ENCODE data around the gene EMP3.
"Not testable (repeated sequence)": the region's sequence is repeated elsewhere in the genome, so short reads cannot be mapped to it uniquely, and the experiment has no call there.

The EMP3 gene

DNA sequence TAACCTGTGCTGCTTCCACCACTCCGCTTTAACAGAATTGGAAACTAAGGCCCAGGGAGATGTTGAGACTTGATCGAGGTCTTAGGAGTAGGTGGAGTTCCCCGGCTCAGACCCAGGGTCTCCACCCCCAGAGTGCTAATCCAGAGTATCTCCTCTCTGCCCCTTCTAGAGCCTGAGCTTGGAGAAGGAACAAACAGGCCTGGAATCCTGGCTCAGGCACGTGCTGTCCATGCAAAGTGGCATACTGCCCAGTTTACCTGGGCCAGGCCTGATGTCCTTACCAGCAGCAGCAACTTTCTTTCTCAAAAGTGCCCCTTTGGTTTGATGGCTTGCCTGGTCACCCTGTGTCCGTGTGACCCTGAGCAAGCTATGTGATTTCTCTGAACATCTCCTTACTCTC, 42.5 kb downstream of the EMP3 start:
- FAIRE-seq = no peak
- TF ChIP-seq PAX5 (IDR thresholded peaks at IDR 0.05; ENCODE audit: insufficient read depth, low read length, severe bottlenecking) = no peak
- TF ChIP-seq POLR2AphosphoS5 (IDR thresholded peaks at IDR 0.05; ENCODE audit: low read depth, low read length) = no peak
- TF ChIP-seq POU2F2 (IDR thresholded peaks at IDR 0.05; ENCODE audit: low read depth, low read length) = no peak
- no peak for TF ChIP-seq SPI1 (IDR thresholded peaks at IDR 0.05; ENCODE audit: low read depth, low read length)
- no peak for TF ChIP-seq POLR2A (IDR thresholded peaks at IDR 0.05; ENCODE audit: low read depth, low read length)
- no peak for TF ChIP-seq TAF1 (IDR thresholded peaks at IDR 0.05; ENCODE audit: low read depth, low read length)
- no peak for DNase-seq (ENCODE audit: insufficient read length, low spot score)

DNA sequence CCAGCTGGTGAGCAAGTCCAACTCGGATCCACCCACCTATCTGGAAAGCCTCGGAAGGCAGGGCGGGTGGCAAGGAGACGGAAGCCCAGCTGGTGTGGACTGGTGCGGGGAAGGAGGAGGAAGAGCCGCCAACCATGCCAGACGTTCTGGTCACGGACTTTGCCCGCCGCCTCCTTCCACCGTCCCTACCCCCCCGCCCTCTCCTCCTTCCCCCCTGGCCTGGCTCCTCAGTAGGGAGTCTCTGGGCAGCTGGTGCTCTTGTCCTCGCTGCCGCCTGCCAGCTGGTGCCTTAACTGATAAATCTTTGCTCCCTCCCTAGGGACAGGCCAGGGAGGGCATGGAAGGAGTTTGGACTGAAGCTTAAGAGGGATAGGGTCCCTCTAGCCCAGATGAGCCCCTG, 43.6 kb downstream of the EMP3 start:
- DNase-seq (ENCODE audit: insufficient read length, low spot score) = no peak
- FAIRE-seq = no peak
- TF ChIP-seq POLR2AphosphoS5 (IDR thresholded peaks at IDR 0.05; ENCODE audit: low read depth, low read length) (no peak), POLR2A (IDR thresholded peaks at IDR 0.05; ENCODE audit: low read depth, low read length) (no peak), POU2F2 (IDR thresholded peaks at IDR 0.05; ENCODE audit: low read depth, low read length) (no peak)

DNA sequence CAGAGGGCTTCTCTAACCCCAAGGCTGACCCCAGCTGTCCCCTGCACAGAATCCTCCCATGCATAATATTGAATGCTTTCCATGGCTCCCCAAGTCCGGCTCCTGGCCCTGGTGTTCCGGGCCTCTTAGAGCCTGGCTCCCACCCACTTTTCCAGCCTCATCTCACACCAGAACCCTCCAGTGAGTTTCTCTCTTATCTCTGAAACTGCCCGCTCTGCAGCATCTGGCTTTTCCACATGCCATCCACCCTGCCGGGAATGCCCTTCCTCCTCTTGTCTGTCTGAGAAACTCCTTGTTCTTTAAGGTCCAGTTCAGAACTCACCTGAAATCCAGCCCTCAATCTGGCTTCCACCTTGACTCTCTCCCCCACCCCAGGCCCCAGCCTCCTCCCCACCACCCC, 45.6 kb downstream of the EMP3 start:
- DNase-seq (ENCODE audit: insufficient read length, low spot score) (no peak), FAIRE-seq (no peak)
- no peak for TF ChIP-seq PAX5 (IDR thresholded peaks at IDR 0.05; ENCODE audit: insufficient read depth, low read length, severe bottlenecking)
- TF ChIP-seq POLR2AphosphoS5 (IDR thresholded peaks at IDR 0.05; ENCODE audit: low read depth, low read length) = no peak
- no peak for TF ChIP-seq TAF1 (IDR thresholded peaks at IDR 0.05; ENCODE audit: low read depth, low read length)
- no peak for TF ChIP-seq POU2F2 (IDR thresholded peaks at IDR 0.05; ENCODE audit: low read depth, low read length)
- no peak for TF ChIP-seq POLR2A (IDR thresholded peaks at IDR 0.05; ENCODE audit: low read depth, low read length)
- TF ChIP-seq SPI1 (IDR thresholded peaks at IDR 0.05; ENCODE audit: low read depth, low read length) = no peak

DNA sequence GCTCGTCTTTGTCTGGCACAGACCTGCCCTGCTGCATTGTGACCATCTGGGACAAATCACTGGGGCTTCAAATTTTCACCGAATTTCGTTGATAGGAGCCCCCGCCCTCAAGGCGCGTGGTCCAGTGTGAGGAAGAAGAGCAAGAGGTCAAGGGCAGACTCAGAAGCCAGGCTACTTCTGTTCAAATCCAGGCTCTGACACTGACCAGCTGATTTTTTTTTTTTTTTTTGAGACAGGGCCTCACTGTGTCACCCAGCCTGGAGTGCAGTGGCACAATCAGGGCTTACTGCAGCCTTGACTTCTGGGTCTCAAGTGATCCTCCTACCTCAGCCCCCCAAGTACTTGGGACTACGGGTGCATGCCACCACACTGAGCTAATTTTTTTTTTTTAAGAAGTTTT, 46.0 kb downstream of the EMP3 start:
- FAIRE-seq (no peak), DNase-seq (ENCODE audit: insufficient read length, low spot score) (no peak)
- TF ChIP-seq SPI1 (IDR thresholded peaks at IDR 0.05; ENCODE audit: low read depth, low read length) (no peak), POU2F2 (IDR thresholded peaks at IDR 0.05; ENCODE audit: low read depth, low read length) (no peak), POLR2A (IDR thresholded peaks at IDR 0.05; ENCODE audit: low read depth, low read length) (no peak), TAF1 (IDR thresholded peaks at IDR 0.05; ENCODE audit: low read depth, low read length) (no peak), POLR2AphosphoS5 (IDR thresholded peaks at IDR 0.05; ENCODE audit: low read depth, low read length) (no peak), PAX5 (IDR thresholded peaks at IDR 0.05; ENCODE audit: insufficient read depth, low read length, severe bottlenecking) (no peak)

DNA sequence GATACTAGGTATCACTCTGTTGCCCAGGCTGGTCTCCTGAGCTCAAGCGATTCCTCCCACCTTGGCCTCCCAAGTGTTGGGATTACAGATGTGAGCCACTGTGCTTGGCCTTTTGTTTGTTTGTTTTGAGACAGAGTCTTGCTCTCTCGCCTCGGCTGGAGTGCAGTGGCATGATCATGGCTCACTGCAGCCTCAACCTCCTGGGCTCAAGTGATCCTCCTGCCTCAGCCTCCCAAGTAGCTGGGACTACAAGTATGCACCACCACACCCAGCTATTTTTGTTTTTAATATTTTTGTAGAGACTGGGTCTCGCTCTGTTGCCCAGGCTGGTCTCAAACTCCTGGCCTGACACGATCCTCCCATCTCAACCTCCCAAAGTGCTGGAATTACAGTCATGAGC, 46.4 kb downstream of the EMP3 start:
- not testable (repeated sequence) for DNase-seq (ENCODE audit: insufficient read length, low spot score); FAIRE-seq

DNA sequence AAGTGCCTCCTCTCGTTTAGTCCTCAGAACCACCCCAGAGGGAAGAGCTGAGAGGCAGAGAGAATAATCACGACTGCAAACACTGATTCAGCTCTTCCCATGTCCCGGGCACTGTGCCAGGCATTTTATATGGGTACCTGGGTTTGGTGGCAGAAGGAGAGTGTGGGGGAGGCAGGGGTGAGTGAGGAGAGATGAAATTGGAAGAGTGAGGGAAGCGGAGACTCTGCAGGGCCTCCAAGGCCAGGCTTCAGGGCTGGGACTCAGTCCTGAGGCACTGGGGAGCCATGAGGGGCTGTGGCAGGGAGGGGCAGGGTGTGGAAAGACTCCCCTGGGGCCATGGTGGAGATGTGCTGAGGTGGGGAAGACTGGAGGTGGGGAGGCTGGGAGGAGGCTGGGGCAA, 47.6 kb downstream of the EMP3 start:
- FAIRE-seq (no peak), DNase-seq (ENCODE audit: insufficient read length, low spot score) (no peak)
- TF ChIP-seq PAX5 (IDR thresholded peaks at IDR 0.05; ENCODE audit: insufficient read depth, low read length, severe bottlenecking) = no peak
- no peak for TF ChIP-seq POLR2A (IDR thresholded peaks at IDR 0.05; ENCODE audit: low read depth, low read length)
- TF ChIP-seq TAF1 (IDR thresholded peaks at IDR 0.05; ENCODE audit: low read depth, low read length) = no peak
- TF ChIP-seq POU2F2 (IDR thresholded peaks at IDR 0.05; ENCODE audit: low read depth, low read length) = no peak
- no peak for TF ChIP-seq POLR2AphosphoS5 (IDR thresholded peaks at IDR 0.05; ENCODE audit: low read depth, low read length)
- no peak for TF ChIP-seq SPI1 (IDR thresholded peaks at IDR 0.05; ENCODE audit: low read depth, low read length)

DNA sequence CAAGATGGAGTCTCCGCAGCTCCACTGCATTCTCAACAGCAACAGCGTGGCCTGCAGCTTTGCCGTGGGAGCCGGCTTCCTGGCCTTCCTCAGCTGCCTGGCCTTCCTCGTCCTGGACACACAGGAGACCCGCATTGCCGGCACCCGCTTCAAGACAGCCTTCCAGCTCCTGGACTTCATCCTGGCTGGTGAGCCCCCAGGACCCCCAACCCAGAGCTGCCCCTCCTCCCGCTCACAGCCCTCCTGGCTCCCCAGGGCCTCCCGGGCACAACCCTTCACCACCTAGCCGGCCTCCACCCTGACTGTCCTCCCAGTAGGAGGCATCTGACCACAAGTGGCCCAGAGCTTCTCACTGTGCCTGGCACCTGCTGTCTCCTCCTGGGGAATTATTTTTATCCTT, 48.2 kb downstream of the EMP3 start:
- DNase-seq (ENCODE audit: insufficient read length, low spot score) = no peak
- TF ChIP-seq PAX5 (IDR thresholded peaks at IDR 0.05; ENCODE audit: insufficient read depth, low read length, severe bottlenecking) (no peak), POU2F2 (IDR thresholded peaks at IDR 0.05; ENCODE audit: low read depth, low read length) (no peak), POLR2A (IDR thresholded peaks at IDR 0.05; ENCODE audit: low read depth, low read length) (no peak), TAF1 (IDR thresholded peaks at IDR 0.05; ENCODE audit: low read depth, low read length) (no peak), POLR2AphosphoS5 (IDR thresholded peaks at IDR 0.05; ENCODE audit: low read depth, low read length) (no peak), SPI1 (IDR thresholded peaks at IDR 0.05; ENCODE audit: low read depth, low read length) (no peak)
- FAIRE-seq = no peak

DNA sequence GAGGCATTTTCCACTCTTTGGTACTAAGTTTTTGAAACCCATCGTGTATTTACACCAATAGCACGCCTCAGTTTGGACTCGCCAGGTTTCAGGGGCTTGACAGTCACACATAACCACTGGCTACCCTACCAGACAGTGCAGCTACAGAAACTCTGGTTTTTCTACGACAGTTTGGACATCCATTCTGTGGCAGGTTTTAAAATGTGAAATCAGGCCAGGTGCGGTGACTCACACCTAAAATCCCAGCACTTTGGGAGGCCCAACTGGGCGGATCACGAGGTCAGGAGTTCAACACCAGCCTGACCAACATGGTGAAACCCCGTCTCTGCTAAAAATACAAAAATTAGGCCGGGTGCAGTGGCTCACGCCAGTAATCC, 52.8 kb downstream of the EMP3 start:
- TF ChIP-seq POLR2AphosphoS5 (IDR thresholded peaks at IDR 0.05; ENCODE audit: low read depth, low read length) (no peak), PAX5 (IDR thresholded peaks at IDR 0.05; ENCODE audit: insufficient read depth, low read length, severe bottlenecking) (no peak), TAF1 (IDR thresholded peaks at IDR 0.05; ENCODE audit: low read depth, low read length) (no peak), POLR2A (IDR thresholded peaks at IDR 0.05; ENCODE audit: low read depth, low read length) (no peak), SPI1 (IDR thresholded peaks at IDR 0.05; ENCODE audit: low read depth, low read length) (no peak), POU2F2 (IDR thresholded peaks at IDR 0.05; ENCODE audit: low read depth, low read length) (no peak)
- FAIRE-seq (no peak), DNase-seq (ENCODE audit: insufficient read length, low spot score) (no peak)

DNA sequence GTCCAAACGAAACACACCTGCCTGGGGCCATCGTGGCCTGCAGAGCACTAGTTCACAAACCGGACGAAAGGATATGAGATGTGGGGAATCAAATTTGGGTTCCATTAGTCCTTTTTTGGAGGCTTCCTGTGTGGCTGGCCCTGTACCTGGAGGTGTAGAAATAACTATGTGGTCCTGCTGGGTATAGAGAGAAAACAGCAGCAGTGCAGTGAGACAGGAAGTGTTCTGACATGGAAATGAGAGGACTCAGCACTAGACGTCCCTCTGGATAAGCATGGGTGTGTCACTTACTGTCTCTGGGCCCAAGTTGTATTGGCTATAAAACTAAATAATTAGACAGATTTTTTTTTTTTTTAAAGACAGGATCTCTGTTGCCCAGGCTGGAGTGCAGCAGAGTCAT, 53.7 kb downstream of the EMP3 start:
- TF ChIP-seq PAX5 (IDR thresholded peaks at IDR 0.05; ENCODE audit: insufficient read depth, low read length, severe bottlenecking) = no peak
- no peak for TF ChIP-seq POLR2A (IDR thresholded peaks at IDR 0.05; ENCODE audit: low read depth, low read length)
- no peak for DNase-seq (ENCODE audit: insufficient read length, low spot score)
- no peak for FAIRE-seq
